ENCODE results near the gene MTHFD2L. TPM values are rescaled to one million over a fixed set of nuclear protein-coding genes. Genes with fewer than 3 reads are reported as not detected.

MTHFD2L gene
- total RNA-seq, 1 experiment from 2014 or later = 9.4 TPM

- TF ChIP-seq FOXK1 (CRISPR knock-in tag; IDR thresholded peaks at IDR 0.05) (peak; percentile 5; the same call in 1 of the 2 replicates), ZSCAN18 (CRISPR knock-in tag; IDR thresholded peaks at IDR 0.05) (no peak), ZNF232 (CRISPR knock-in tag; IDR thresholded peaks at IDR 0.05) (peak; percentile 84), CBFB (CRISPR knock-in tag; IDR thresholded peaks at IDR 0.05; ENCODE audit: low read depth) (peak; percentile 90; the same call in 1 of the 2 replicates), ATF2 (CRISPR knock-in tag; IDR thresholded peaks at IDR 0.05; ENCODE audit: borderline replicate concordance, low read depth) (no peak), JAZF1 (CRISPR knock-in tag; IDR thresholded peaks at IDR 0.05) (no peak), ZNF425 (CRISPR knock-in tag; conservative IDR thresholded peaks at IDR 0.05) (no peak), ZNF138 (CRISPR knock-in tag; conservative IDR thresholded peaks at IDR 0.05) (peak; percentile 79; the same call in 1 of the 2 replicates), ATF1 (CRISPR knock-in tag; IDR thresholded peaks at IDR 0.05) (no peak), STAT6 (CRISPR knock-in tag; conservative IDR thresholded peaks at IDR 0.05; ENCODE audit: low read depth) (no peak), ELF4 (CRISPR knock-in tag; IDR thresholded peaks at IDR 0.05; ENCODE audit: low read depth) (peak; percentile 76; the same call in 1 of the 2 replicates), ZBTB43 (CRISPR knock-in tag; IDR thresholded peaks at IDR 0.05) (peak; percentile 88), TEAD1 (CRISPR knock-in tag; IDR thresholded peaks at IDR 0.05) (peak; percentile 61; the same call in 1 of the 2 replicates), KAT7 (CRISPR knock-in tag; IDR thresholded peaks at IDR 0.05; ENCODE audit: borderline replicate concordance) (0 out of 2 replicates have a peak, but pooled peaks have one; percentile 48), ZNF512 (CRISPR knock-in tag; IDR thresholded peaks at IDR 0.05; ENCODE audit: borderline replicate concordance) (0 out of 2 replicates have a peak, but pooled peaks have one; percentile 58), AFF4 (CRISPR knock-in tag; IDR thresholded peaks at IDR 0.05; ENCODE audit: borderline replicate concordance) (no peak; the same call in 1 of the 2 replicates)
These were observed at the start of gene MTHFD2L (continued) for GRCh38 chr4:74157561-74158465.
